Astrocyte (in vitro differentiated cells and primary cell): ENCODE results near the gene TXLNB. TPM values are rescaled to one million over a fixed set of nuclear protein-coding genes. Genes with fewer than 3 reads are reported as not detected.
"Not testable (repeated sequence)": the region's sequence is repeated elsewhere in the genome, so short reads cannot be mapped to it uniquely, and the experiment has no call there.

ENCODE experiments used
- DNase-seq: peaks from one replicate; pipeline ENCODE4 v3.0.0-alpha.2; 2010; ENCODE audit warnings: low read depth
- FAIRE-seq: peaks from 2 replicates; lab custom pipeline; 2011; peaks lifted over from hg19 to GRCh38; lab: Jason Lieb, UNC
- H2AFZ ChIP-seq: 2 replicates; pipeline ENCODE4 v1.6.0; 2012; ENCODE audit warnings: low read depth, low read length, inconsistent platforms
- H3K27ac ChIP-seq: 2 replicates; pipeline ENCODE4 v1.5.1; 2011; ENCODE audit warnings: low read depth, low read length, inconsistent platforms
- H3K27me3 ChIP-seq: 2 replicates; pipeline ENCODE4 v1.6.0; 2011; ENCODE audit warnings: low read length, inconsistent platforms; ENCODE audit not compliant: insufficient read depth
- H3K36me3 ChIP-seq: 2 replicates; pipeline ENCODE4 v1.5.1; 2011; ENCODE audit warnings: low read length, inconsistent platforms; ENCODE audit not compliant: insufficient read depth
- H3K4me1 ChIP-seq: 2 replicates; pipeline ENCODE4 v1.5.1; 2011; ENCODE audit warnings: low read length, inconsistent platforms; ENCODE audit not compliant: insufficient read depth
- H3K4me2 ChIP-seq: 2 replicates; pipeline ENCODE4 v1.6.0; 2012; ENCODE audit warnings: low read length, inconsistent platforms
- H3K4me3 ChIP-seq: 2 replicates; pipeline ENCODE4 v1.5.1; 2011; ENCODE audit warnings: low read depth, mild to moderate bottlenecking, low read length, inconsistent platforms; ENCODE audit not compliant: insufficient read depth
- H3K79me2 ChIP-seq: 2 replicates; pipeline ENCODE4 v1.6.0; 2012; ENCODE audit warnings: mild to moderate bottlenecking, low read length, inconsistent platforms; ENCODE audit not compliant: insufficient read depth
- H3K9ac ChIP-seq: 2 replicates; pipeline ENCODE4 v1.6.0; 2012; ENCODE audit warnings: mild to moderate bottlenecking, low read length, inconsistent platforms
- H3K9me3 ChIP-seq: 2 replicates; pipeline ENCODE4 v1.5.1; 2012; ENCODE audit warnings: low read depth, mild to moderate bottlenecking, low read length, inconsistent platforms; ENCODE audit not compliant: insufficient read depth
- H4K20me1 ChIP-seq: 2 replicates; pipeline ENCODE4 v1.6.0; 2012; ENCODE audit warnings: low read length, inconsistent platforms; ENCODE audit not compliant: insufficient read depth
- H3K27ac Mint-ChIP-seq: one replicate; pipeline ENCODE4 v1.8.0; 2021; ENCODE audit warnings: mild to moderate bottlenecking, mixed read lengths; ENCODE audit not compliant: unreplicated experiment
- H3K27me3 Mint-ChIP-seq: one replicate; pipeline ENCODE4 v1.8.0; 2021; ENCODE audit warnings: low read depth, mixed read lengths; ENCODE audit not compliant: unreplicated experiment
- H3K36me3 Mint-ChIP-seq: one replicate; pipeline ENCODE4 v1.8.0; 2021; ENCODE audit warnings: low read depth, mixed read lengths; ENCODE audit not compliant: unreplicated experiment
- H3K4me1 Mint-ChIP-seq: one replicate; pipeline ENCODE4 v1.8.0; 2021; ENCODE audit warnings: low read depth, mixed read lengths; ENCODE audit not compliant: unreplicated experiment
- H3K4me3 Mint-ChIP-seq: one replicate; pipeline ENCODE4 v1.8.0; 2021; ENCODE audit warnings: mild to moderate bottlenecking, moderate library complexity, mixed read lengths; ENCODE audit not compliant: unreplicated experiment
- H3K9me3 Mint-ChIP-seq: one replicate; pipeline ENCODE4 v1.8.0; 2021; ENCODE audit warnings: mild to moderate bottlenecking, mixed read lengths; ENCODE audit not compliant: unreplicated experiment
- CTCF ChIP-seq: IDR thresholded peaks from 2 replicates; pipeline ENCODE4 v1.5.1; 2011; ENCODE audit warnings: low read depth, mild to moderate bottlenecking, inconsistent platforms, low read length, moderate library complexity; ENCODE audit not compliant: insufficient read depth
- EZH2 ChIP-seq: IDR thresholded peaks from 2 replicates; pipeline ENCODE4 v1.6.1; 2012; ENCODE audit warnings: mild to moderate bottlenecking, low read length, inconsistent platforms; ENCODE audit not compliant: insufficient read depth
- total RNA-seq: library from RNA; stranded (reverse); gene quantifications from 2 replicates; pipeline ENCODE4 v1.2.1, GENCODE V29; 2021

Gene TXLNB
- total RNA-seq, 1 donor from 2014 or later: 0.57 TPM

GRCh38 chr6:139289233-139289632 is 2.6 kb downstream of the TXLNB start:
- Histone ChIP-seq H3K27ac (no peak overlapping the region), H3K4me2 (no peak overlapping the region), H3K4me3 (no peak overlapping the region), H3K9ac (no peak overlapping the region), H3K27me3 (no peaks in the 10 kb centered on the region), H2AFZ (no peak overlapping the region), H4K20me1 (no peaks in the 10 kb centered on the region), H3K79me2 (no peaks in the 10 kb centered on the region), H3K9me3 (no peaks in the 10 kb centered on the region), H3K36me3 (no peaks in the 10 kb centered on the region), H3K4me1 (peaks cover 17% of the 10 kb centered on the region)
- Mint-ChIP-seq H3K4me1 (peaks cover 26% of the 10 kb centered on the region), H3K27ac (no peak overlapping the region), H3K27me3 (no peaks in the 10 kb centered on the region), H3K4me3 (no peak overlapping the region), H3K9me3 (peaks cover 3% of the 10 kb centered on the region), H3K36me3 (no peaks in the 10 kb centered on the region)
- TF ChIP-seq CTCF (no peak), EZH2 (no peak)
- DNase-seq (no peak), FAIRE-seq (no peak)

DNA sequence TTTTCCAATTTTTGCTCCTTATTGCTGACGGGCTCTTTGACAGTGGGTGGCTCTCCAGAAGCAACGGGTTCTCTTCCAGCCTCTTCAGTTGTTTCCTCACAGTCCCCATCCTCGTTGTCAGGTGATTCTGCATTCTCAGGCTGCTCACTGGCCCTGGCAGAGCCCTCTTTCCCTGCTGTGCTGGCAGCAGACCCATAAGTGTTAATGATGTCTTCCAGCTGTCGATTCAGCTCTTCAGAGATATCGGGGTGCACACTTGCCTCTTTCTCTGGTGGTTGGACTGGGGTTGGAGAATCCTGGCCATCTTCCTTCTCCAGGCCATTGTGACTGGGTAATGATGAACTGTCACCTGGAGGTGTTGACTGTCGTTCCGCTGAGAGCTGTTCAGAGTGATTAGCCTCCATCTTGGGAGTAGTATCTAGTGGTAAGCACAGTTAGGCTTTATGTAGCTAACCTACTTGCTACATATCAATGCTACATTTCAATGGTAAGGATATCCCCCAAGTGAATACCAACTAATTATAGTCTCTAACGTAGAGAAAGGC is 3.2 kb downstream of the TXLNB start:
- H3K27ac ChIP-seq: no peak overlapping the region
- Mint-ChIP-seq H3K9me3 (peaks cover 3% of the 10 kb centered on the region), H3K27me3 (no peaks in the 10 kb centered on the region), H3K27ac (no peak overlapping the region), H3K4me3 (no peak overlapping the region), H3K36me3 (no peaks in the 10 kb centered on the region), H3K4me1 (peaks cover 26% of the 10 kb centered on the region)
- no peaks in the 10 kb centered on the region for H3K79me2 ChIP-seq
- H2AFZ ChIP-seq: no peak overlapping the region
- H3K4me1 ChIP-seq: peaks cover 17% of the 10 kb centered on the region
- no peak overlapping the region for H3K9ac ChIP-seq
- TF ChIP-seq EZH2 (no peak), CTCF (no peak)
- DNase-seq: no peak
- H3K4me2 ChIP-seq: no peak overlapping the region
- no peaks in the 10 kb centered on the region for H3K36me3 ChIP-seq
- H4K20me1 ChIP-seq: no peaks in the 10 kb centered on the region
- H3K9me3 ChIP-seq: no peaks in the 10 kb centered on the region
- no peak overlapping the region for H3K4me3 ChIP-seq
- no peak for FAIRE-seq
- no peaks in the 10 kb centered on the region for H3K27me3 ChIP-seq

DNA sequence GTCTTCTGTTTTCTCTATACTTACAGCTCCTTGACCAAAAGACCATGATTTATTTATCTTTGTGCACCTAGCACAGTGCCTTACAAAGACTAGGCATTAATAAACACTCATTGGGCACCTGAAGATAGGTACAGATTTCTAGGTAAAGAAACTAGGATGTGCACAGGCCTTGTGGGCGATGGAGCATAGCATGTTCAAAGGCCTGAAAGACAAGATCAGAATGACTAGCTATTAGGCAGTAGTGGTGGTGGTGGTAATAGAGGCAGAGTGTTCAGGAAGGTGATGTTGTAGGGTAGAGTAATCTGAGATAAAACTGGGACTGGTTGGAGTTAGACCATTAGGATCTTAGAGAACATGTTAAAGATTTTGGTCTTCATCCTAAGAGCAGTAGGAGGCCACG is 3.9 kb downstream of the TXLNB start:
- H3K27me3 Mint-ChIP-seq: no peaks in the 10 kb centered on the region
- TF ChIP-seq CTCF (no peak), EZH2 (no peak)
- DNase-seq: no peak

GRCh38 chr6:139286438-139286837 is 5.4 kb downstream of the TXLNB start:
- not testable (repeated sequence) for DNase-seq, H2AFZ ChIP-seq, H4K20me1 ChIP-seq, FAIRE-seq, H3K9me3 ChIP-seq, H3K4me3 Mint-ChIP-seq, H3K36me3 Mint-ChIP-seq, H3K9ac ChIP-seq, H3K27ac ChIP-seq, H3K4me2 ChIP-seq, H3K27me3 ChIP-seq, H3K9me3 Mint-ChIP-seq, H3K27me3 Mint-ChIP-seq, H3K36me3 ChIP-seq, H3K4me1 ChIP-seq, H3K4me3 ChIP-seq, H3K27ac Mint-ChIP-seq, H3K79me2 ChIP-seq
- peaks cover 12% of the 10 kb centered on the region for H3K4me1 Mint-ChIP-seq

More for the DNA sequence above, 3.9 kb downstream of the TXLNB start:
- H3K36me3 ChIP-seq: no peaks in the 10 kb centered on the region
- Mint-ChIP-seq H3K27ac (no peak overlapping the region), H3K9me3 (peaks cover 3% of the 10 kb centered on the region), H3K4me3 (no peak overlapping the region), H3K36me3 (no peaks in the 10 kb centered on the region), H3K4me1 (peaks cover 26% of the 10 kb centered on the region)
- H3K9me3 ChIP-seq: no peaks in the 10 kb centered on the region
- no peaks in the 10 kb centered on the region for H3K27me3 ChIP-seq
- H3K4me1 ChIP-seq: peaks cover 17% of the 10 kb centered on the region
- no peaks in the 10 kb centered on the region for H3K79me2 ChIP-seq
- no peak overlapping the region for H3K27ac ChIP-seq
- no peak for FAIRE-seq
- no peak overlapping the region for H3K9ac ChIP-seq
- no peak overlapping the region for H3K4me2 ChIP-seq
- H3K4me3 ChIP-seq: no peak overlapping the region
- H2AFZ ChIP-seq: no peak overlapping the region
- H4K20me1 ChIP-seq: no peaks in the 10 kb centered on the region
